Thoracic aorta (tissue), 2 donors: Measurements from ENCODE around the gene IGF2R. TPM values are rescaled to one million over a fixed set of nuclear protein-coding genes. Genes with fewer than 3 reads are reported as not detected.
"Not testable (repeated sequence)": the region's sequence is repeated elsewhere in the genome, so short reads cannot be mapped to it uniquely, and the experiment has no call there.

Source experiments
- ATAC-seq: fragments of 150-250 bp; one replicate; pipeline ENCODE4 v1.8.0; 2017; ENCODE audit warnings: low read depth; ENCODE audit not compliant: insufficient number of reproducible peaks, low FRiP score
- DNase-seq: peaks from one replicate; pipeline ENCODE4 v3.0.0-alpha.2; 2020; ENCODE audit warnings: low spot score
- H3K27ac ChIP-seq, 2 donors: fragments of 200-600 bp; sonication (generic); 1 replicate in 1 of 2; 2 replicates in 1 of 2; pipeline ENCODE4 v1.5.1; 2016; ENCODE audit warnings: mild to moderate bottlenecking in 2 of 2, moderate library complexity in 2 of 2
- H3K27me3 ChIP-seq: fragments of 200-600 bp; sonication (generic); replicated peaks from 2 replicates; pipeline ENCODE4 v1.6.0; 2016; ENCODE audit warnings: mild to moderate bottlenecking; ENCODE audit not compliant: insufficient read depth
- H3K36me3 ChIP-seq: fragments of 200-600 bp; sonication (generic); one replicate; pipeline ENCODE4 v1.5.1; 2016
- H3K4me1 ChIP-seq, 2 donors: fragments of 200-600 bp; sonication (generic); 1 replicate in 1 of 2; 2 replicates in 1 of 2; pipeline versions ENCODE4 v1.5.1 to v1.6.0; 2016; ENCODE audit warnings: low read depth in 2 of 2, mild to moderate bottlenecking in 1 of 2; ENCODE audit not compliant: control insufficient read depth in 1 of 2
- H3K4me3 ChIP-seq: fragments of 200-600 bp; sonication (generic); 2 replicates; pipeline ENCODE4 v1.5.1; 2016; ENCODE audit warnings: mild to moderate bottlenecking
- H3K9me3 ChIP-seq: fragments of 200-600 bp; sonication (generic); 2 replicates; pipeline ENCODE4 v1.5.1; 2016
- CTCF ChIP-seq: fragments of 200-600 bp; sonication (generic); IDR thresholded peaks from one replicate; pipeline ENCODE4 v1.5.1; 2019; ENCODE audit warnings: antibody characterized with exemption
- total RNA-seq, 2 donors: library from RNA; depleted of rRNA; stranded (reverse); fragments of >200 nt; gene quantifications; one replicate each; pipeline versions ENCODE4 v1.1.0 to v1.2.3, GENCODE V29; 2016

IGF2R gene
- total RNA-seq, 2 donors from 2014 or later: 82.2 to 88.4 TPM

GRCh38 chr6:160085713-160086505, 117.0 kb downstream of the IGF2R start:
- H3K4me1 ChIP-seq: peaks cover 5 to 12% of the 10 kb centered on the region in 2 donors
- H3K27ac ChIP-seq: no peak overlapping the region
- TF ChIP-seq CTCF: no peak
- no peaks in the 10 kb centered on the region for H3K9me3 ChIP-seq
- no peak for ATAC-seq
- H3K36me3 ChIP-seq: peaks cover 50% of the 10 kb centered on the region
- no peak overlapping the region for H3K4me3 ChIP-seq
- no peak for DNase-seq
- no peaks in the 10 kb centered on the region for H3K27me3 ChIP-seq

- Histone ChIP-seq H3K27ac (no peak overlapping the region), H3K36me3 (peaks cover 49% of the 10 kb centered on the region), H3K4me3 (no peak overlapping the region), H3K27me3 (no peaks in the 10 kb centered on the region), H3K4me1 (peaks cover 5 to 12% of the 10 kb centered on the region in 2 donors), H3K9me3 (no peaks in the 10 kb centered on the region)
- DNase-seq: no peak
- no peak for ATAC-seq
- TF ChIP-seq CTCF: no peak
Measured at GRCh38 chr6:160086754-160087153, 117.9 kb downstream of the IGF2R start.

- peaks cover 54% of the 10 kb centered on the region for H3K36me3 ChIP-seq
- DNase-seq (peak; percentile 50), ATAC-seq (peak; percentile 94)
- no peaks in the 10 kb centered on the region for H3K9me3 ChIP-seq
- peaks cover 5 to 12% of the 10 kb centered on the region in 2 donors for H3K4me1 ChIP-seq
- no peak overlapping the region for H3K4me3 ChIP-seq
- H3K27me3 ChIP-seq: no peaks in the 10 kb centered on the region
- H3K27ac ChIP-seq: peak overlapping the region; percentile 67 to 77
- peak; percentile 80 for TF ChIP-seq CTCF
Measured at GRCh38 chr6:160088069-160088783, 119.3 kb downstream of the IGF2R start.

- H3K4me3 ChIP-seq: peak overlapping the region; percentile 48
- ATAC-seq (no peak), DNase-seq (no peak)
- H3K9me3 ChIP-seq: no peaks in the 10 kb centered on the region
- no peaks in the 10 kb centered on the region for H3K27me3 ChIP-seq
- peak overlapping the region; percentile 67 to 77 for H3K27ac ChIP-seq
- TF ChIP-seq CTCF: no peak
- peaks cover 56% of the 10 kb centered on the region for H3K36me3 ChIP-seq
- peaks cover 5 to 12% of the 10 kb centered on the region in 2 donors for H3K4me1 ChIP-seq
Measured at GRCh38 chr6:160088784-160089533, 120.1 kb downstream of the IGF2R start.

GRCh38 chr6:160089534-160089897, 120.6 kb downstream of the IGF2R start:
- no peak overlapping the region for H3K4me3 ChIP-seq
- no peaks in the 10 kb centered on the region for H3K27me3 ChIP-seq
- H3K36me3 ChIP-seq: peaks cover 57% of the 10 kb centered on the region
- H3K27ac ChIP-seq: peak overlapping the region; percentile 67 to 77
- no peak for DNase-seq
- H3K9me3 ChIP-seq: no peaks in the 10 kb centered on the region
- no peak for ATAC-seq
- TF ChIP-seq CTCF: no peak
- H3K4me1 ChIP-seq: peaks cover 5 to 12% of the 10 kb centered on the region in 2 donors

GRCh38 chr6:160090442-160091239, 121.8 kb downstream of the IGF2R start:
- not testable (repeated sequence) for DNase-seq, H3K9me3 ChIP-seq, ATAC-seq, H3K4me3 ChIP-seq, H3K27ac ChIP-seq, H3K27me3 ChIP-seq
- peaks cover 5 to 12% of the 10 kb centered on the region in 2 donors for H3K4me1 ChIP-seq
- H3K36me3 ChIP-seq: peaks cover 50% of the 10 kb centered on the region

GRCh38 chr6:160092176-160092575, 123.3 kb downstream of the IGF2R start:
- not testable (repeated sequence) for ATAC-seq, DNase-seq, H3K27ac ChIP-seq, H3K27me3 ChIP-seq, H3K4me3 ChIP-seq, H3K9me3 ChIP-seq
- Histone ChIP-seq H3K4me1 (peaks cover 5 to 12% of the 10 kb centered on the region in 2 donors), H3K36me3 (peaks cover 47% of the 10 kb centered on the region)
